Measurements from ENCODE around the gene NETO1. TPM values are rescaled to one million over a fixed set of nuclear protein-coding genes. Genes with fewer than 3 reads are reported as not detected.

NETO1 gene
- total RNA-seq, 2 donors from 2014 or later: not detected

- Histone ChIP-seq H3K4me1 (no peaks in the 10 kb centered on the region), H3K36me3 (replicated peaks in 1 of 2; ENCODE audit: insufficient read depth in 1 of 2, low read depth in 2 of 2) (no peaks in the 10 kb centered on the region), H3K9me3 (no peaks in the 10 kb centered on the region), H3K4me3 (no peak overlapping the region), H3K27me3 (no peaks in the 10 kb centered on the region), H3K27ac (no peak overlapping the region)
- DNase-seq: no peak
- no peak for ATAC-seq
- 52 to 81% methylated on average over 1 of the region's 1 CpG for WGBS, 2 donors
- intact Hi-C loops (cut with DNase I): no loop called here
- TF ChIP-seq, protein P1, sequence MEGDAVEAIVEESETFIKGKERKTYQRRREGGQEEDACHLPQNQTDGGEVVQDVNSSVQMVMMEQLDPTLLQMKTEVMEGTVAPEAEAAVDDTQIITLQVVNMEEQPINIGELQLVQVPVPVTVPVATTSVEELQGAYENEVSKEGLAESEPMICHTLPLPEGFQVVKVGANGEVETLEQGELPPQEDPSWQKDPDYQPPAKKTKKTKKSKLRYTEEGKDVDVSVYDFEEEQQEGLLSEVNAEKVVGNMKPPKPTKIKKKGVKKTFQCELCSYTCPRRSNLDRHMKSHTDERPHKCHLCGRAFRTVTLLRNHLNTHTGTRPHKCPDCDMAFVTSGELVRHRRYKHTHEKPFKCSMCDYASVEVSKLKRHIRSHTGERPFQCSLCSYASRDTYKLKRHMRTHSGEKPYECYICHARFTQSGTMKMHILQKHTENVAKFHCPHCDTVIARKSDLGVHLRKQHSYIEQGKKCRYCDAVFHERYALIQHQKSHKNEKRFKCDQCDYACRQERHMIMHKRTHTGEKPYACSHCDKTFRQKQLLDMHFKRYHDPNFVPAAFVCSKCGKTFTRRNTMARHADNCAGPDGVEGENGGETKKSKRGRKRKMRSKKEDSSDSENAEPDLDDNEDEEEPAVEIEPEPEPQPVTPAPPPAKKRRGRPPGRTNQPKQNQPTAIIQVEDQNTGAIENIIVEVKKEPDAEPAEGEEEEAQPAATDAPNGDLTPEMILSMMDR (IDR thresholded peaks at IDR 0.05): no peak
- no peak for TF ChIP-seq POLR2A (IDR thresholded peaks at IDR 0.05)
Measured at GRCh38 chr18:72847771-72848170, 20.0 kb downstream of the NETO1 start.

DNA sequence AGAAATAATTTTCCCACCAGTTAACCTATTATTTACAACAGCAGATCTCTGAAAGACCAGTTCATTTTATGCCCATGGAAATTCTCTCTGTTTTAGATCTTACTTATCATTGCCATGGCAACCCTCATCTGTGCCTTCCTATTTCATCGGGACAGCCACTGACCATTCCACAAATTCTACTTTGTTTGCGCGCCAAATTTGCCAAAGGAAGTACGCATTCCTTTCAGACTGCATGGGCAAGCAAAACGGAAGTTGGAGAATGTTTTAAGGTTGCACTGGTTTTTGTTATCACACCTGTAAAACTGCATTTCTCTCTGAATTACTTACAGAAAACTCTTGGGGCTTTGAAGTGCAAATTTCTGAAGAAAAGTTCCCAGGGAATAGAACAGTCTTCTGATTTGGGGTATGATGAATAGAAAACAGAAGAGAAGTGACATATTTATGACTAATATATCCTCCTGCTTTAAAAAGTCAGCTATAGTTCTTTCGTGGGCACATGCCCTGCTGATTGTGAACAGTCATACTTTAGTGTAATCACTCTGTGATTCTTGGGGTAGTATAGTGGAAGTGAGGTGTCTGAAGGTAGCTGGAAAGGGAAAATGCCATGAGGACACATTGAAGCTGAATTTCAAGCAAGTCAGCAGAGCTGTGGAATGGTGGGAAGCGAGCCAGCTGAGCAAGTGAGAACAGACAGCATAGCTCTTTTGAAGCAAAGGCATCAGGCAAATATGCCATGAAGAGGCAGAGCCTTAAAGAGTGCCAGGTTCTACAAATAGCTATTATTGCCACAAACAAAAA is 20.9 kb downstream of the NETO1 start:
- Histone ChIP-seq H3K4me1 (no peaks in the 10 kb centered on the region), H3K27me3 (no peaks in the 10 kb centered on the region), H3K36me3 (replicated peaks in 1 of 2; ENCODE audit: insufficient read depth in 1 of 2, low read depth in 2 of 2) (no peaks in the 10 kb centered on the region), H3K9me3 (no peaks in the 10 kb centered on the region), H3K27ac (no peak overlapping the region), H3K4me3 (no peak overlapping the region)
- intact Hi-C loops (cut with DNase I): no loop called here
- TF ChIP-seq, protein P1 (IDR thresholded peaks at IDR 0.05): no peak
- no peak for TF ChIP-seq POLR2A (IDR thresholded peaks at IDR 0.05)
- DNase-seq (no peak), ATAC-seq (no peak)
- WGBS, 2 donors: 29 to 33% methylated on average over 7 of the region's 7 CpGs

- intact Hi-C loops (cut with DNase I): no loop called here
- no peaks in the 10 kb centered on the region for H3K27me3 ChIP-seq
- ATAC-seq: no peak
- H3K4me1 ChIP-seq: no peaks in the 10 kb centered on the region
- TF ChIP-seq POLR2A (IDR thresholded peaks at IDR 0.05): no peak
- TF ChIP-seq, protein P1 (IDR thresholded peaks at IDR 0.05): no peak
- no peak for DNase-seq
- no peak overlapping the region for H3K4me3 ChIP-seq
- H3K9me3 ChIP-seq: no peaks in the 10 kb centered on the region
- 61 to 69% methylated on average over 8 of the region's 8 CpGs for WGBS, 2 donors
- H3K27ac ChIP-seq: no peak overlapping the region
- H3K36me3 ChIP-seq (replicated peaks in 1 of 2; ENCODE audit: insufficient read depth in 1 of 2, low read depth in 2 of 2): no peaks in the 10 kb centered on the region
Measured at GRCh38 chr18:72843743-72844142, 24.0 kb downstream of the NETO1 start.

GRCh38 chr18:72840109-72840508 is 27.7 kb downstream of the NETO1 start:
- no peaks in the 10 kb centered on the region for H3K36me3 ChIP-seq (replicated peaks in 1 of 2; ENCODE audit: insufficient read depth in 1 of 2, low read depth in 2 of 2)

More at GRCh38 chr18:72840109-72840508, 27.7 kb downstream of the NETO1 start:
- no peaks in the 10 kb centered on the region for H3K27me3 ChIP-seq
- H3K27ac ChIP-seq: no peak overlapping the region
- DNase-seq (no peak), ATAC-seq (no peak)
- TF ChIP-seq POLR2A (IDR thresholded peaks at IDR 0.05): no peak
- TF ChIP-seq, protein P1 (IDR thresholded peaks at IDR 0.05): no peak
- no peaks in the 10 kb centered on the region for H3K9me3 ChIP-seq
- H3K4me3 ChIP-seq: no peak overlapping the region
- intact Hi-C loops (cut with DNase I): no loop called here
- H3K4me1 ChIP-seq: no peaks in the 10 kb centered on the region
- 13 to 22% methylated on average over 4 of the region's 4 CpGs for WGBS, 2 donors
